GM18498 (cell line): Measurements from ENCODE around the gene BCL10.

Source experiments
- ATAC-seq: cut with Tn5 transposase; IDR thresholded peaks from one replicate; pipeline ENCODE4 v1.9.1; 2021; ENCODE audit warnings: mild to moderate bottlenecking, moderate library complexity; ENCODE audit not compliant: unreplicated experiment

Gene BCL10

DNA sequence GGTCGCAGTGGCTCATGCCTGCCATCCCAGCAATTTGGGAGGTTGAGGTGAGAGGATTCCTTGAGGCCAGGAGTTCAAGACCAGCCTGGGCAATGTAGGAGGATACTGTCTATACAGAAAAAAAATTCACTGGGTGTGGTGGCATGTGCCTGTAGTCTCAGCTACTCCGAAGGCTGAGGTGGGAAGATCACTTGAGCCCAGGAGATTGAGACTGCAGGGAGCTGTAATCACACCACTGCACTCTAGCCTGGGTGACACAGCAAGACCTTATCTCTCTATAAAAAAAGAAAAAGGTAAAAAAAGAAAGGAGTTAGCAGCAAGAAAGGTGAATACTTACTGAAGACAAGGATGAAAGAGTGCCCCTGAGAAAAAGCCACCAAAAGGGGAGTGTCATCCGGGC, 23.7 kb upstream of the BCL10 start:
- ATAC-seq, result no peak

GRCh38 chr1:85297855-85298629, 21.6 kb upstream of the BCL10 start:
- ATAC-seq, result peak; percentile 97

GRCh38 chr1:85297538-85297854, 21.1 kb upstream of the BCL10 start:
- no peak for ATAC-seq

GRCh38 chr1:85296980-85297379, 20.5 kb upstream of the BCL10 start:
- no peak for ATAC-seq

DNA sequence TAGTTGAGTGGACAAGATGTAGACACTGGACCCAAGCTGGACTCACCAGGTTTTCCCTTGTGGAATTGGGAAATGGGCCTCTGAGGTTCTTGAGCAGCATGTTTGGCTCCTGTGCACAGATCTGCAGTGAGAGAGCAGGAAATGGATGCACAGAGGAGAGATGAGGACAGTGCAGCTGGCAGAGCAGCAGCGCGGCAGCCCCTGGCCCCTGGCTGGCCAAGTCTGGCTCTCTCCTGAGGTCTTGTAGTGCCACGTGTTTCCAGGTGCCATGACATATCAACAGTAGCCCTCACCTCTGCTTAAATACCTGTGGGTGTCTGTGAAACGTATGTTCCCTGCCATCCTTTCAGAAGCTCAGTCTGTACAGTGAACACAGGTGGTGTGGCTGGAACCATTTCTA, 19.2 kb upstream of the BCL10 start:
- no peak for ATAC-seq

GRCh38 chr1:85295006-85295431, 18.6 kb upstream of the BCL10 start:
- no peak for ATAC-seq

- ATAC-seq, result no peak
These were observed 14.4 kb upstream of the BCL10 start for GRCh38 chr1:85290826-85291225.

DNA sequence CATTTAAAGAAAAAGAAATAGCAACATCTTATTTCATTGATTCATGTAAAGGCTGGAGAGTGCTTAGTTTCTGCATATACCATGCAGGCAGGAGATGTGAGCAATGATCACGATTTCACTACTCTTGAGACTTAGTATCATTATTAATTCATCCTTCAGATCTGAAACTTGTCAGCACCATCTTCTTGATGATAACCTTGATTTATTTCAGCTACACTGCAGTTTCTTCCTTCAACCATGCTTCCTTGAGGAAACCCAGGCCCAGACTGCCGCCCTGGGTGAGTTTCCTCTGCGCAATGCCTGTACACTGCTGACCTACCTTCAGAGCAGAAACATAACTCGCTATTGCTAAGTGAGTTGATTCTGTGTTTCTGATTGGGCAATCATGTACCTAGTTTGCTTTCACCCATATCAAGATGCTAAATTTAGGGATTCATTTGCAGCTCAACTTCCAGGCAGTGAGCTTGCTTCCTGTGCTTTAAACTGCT, 13.5 kb upstream of the BCL10 start:
- ATAC-seq, result no peak

GRCh38 chr1:85289207-85289847, 12.9 kb upstream of the BCL10 start:
- ATAC-seq, result no peak

DNA sequence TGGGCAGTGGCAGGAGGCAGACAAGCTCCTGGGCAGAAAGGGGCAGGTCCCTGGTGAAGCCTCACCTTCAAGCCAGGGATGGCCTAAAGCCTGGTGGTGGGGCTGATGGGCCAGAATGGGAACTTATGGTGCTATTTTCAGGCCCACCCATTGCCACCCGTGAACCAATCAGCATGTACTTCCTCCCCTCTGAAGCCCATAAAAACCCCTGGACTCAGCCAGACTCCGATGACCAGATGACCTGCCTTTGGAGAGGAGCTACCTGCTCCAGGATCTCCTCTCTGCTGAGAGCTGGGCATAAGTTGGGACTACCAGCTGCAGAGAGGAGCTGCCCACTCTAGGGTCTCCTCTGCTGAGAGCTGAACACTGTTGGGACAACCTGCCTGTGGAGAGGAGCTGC, 7.8 kb upstream of the BCL10 start:
- ATAC-seq, result no peak

DNA sequence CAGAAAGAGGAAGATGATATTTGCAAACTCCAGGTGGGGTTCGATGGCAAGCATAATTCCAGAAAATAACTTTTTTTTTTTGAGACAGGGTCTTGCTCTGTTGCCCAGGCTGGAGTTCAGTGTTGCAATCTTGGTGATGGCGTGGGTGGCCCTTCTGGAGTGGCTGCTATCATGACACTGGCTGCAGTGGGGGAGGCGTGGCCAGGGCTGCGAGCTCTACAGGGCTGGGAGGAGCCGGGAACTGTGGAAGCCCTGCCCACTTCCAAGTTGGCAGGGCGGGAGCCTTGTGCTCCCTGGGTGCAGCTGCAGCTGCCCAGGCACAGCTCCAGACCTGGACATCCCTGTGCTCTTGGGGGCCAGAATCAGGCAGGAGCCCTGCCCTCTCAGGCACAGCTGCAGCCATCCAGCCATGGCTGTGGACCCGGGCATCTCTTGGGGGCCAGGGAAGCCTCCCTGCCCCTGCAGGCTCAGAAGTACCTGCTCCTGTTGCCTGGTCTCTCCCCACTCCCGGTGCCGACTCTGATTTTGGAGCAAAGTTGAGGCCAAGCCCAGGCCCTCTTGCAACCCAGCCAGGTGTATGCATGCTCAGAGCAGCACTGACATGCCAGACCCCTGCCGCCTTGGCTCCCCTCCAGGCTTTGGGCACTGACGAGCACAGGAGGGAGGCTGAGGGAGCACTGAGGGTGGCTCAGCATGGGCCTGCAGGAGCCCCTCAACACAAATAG, 7.2 kb upstream of the BCL10 start:
- ATAC-seq, result no peak

- no peak for ATAC-seq
These were observed 6.0 kb upstream of the BCL10 start for GRCh38 chr1:85282424-85282823.

DNA sequence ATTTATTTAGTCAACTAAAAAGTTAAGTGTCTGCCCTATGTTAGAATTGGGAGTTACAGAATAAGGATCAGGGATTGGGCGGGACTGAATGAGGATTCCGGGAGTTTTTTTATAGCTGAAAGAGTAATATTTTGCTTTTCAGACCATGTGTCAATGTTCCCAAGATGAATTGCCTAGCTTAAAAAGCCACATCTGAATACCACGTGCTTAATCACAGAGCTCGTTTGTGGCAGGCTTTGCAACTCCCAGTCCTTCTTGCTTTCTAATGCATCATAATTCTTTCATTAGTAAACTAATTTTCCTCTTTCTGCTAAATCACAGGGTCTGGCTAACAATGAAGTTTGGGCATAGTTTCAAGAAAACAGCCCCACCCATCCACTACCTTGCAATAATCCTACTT, 4.2 kb upstream of the BCL10 start:
- no peak for ATAC-seq

DNA sequence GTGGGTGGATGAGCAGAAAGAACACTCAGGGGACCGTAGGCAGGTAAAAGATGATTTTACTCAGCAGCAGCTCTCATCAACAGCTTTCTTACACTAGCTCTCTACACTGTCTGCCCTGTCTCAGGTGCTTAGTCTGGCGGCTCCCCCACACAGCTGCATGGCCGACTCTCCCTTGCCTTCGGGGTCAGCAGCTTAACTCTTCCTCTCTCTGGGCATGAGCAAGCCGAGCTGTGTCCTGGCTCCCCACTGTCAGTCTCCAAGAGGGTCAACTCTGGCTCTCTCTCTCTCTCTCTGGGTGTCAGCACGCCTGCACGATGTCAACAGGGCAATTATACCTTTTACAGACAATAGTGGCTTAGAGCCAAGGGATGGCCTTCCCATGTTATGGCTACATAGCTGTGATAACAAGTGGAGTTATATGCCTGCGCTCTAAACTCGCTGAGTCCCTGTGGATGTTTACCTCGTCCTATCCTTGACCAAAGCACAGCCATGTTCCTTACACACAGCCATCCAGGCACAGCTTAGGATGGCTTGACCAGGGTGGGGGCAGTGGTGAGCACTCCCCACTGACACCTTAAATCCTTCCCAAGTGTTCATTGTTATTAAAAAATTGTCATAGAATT, 3.1 kb upstream of the BCL10 start:
- no peak for ATAC-seq

DNA sequence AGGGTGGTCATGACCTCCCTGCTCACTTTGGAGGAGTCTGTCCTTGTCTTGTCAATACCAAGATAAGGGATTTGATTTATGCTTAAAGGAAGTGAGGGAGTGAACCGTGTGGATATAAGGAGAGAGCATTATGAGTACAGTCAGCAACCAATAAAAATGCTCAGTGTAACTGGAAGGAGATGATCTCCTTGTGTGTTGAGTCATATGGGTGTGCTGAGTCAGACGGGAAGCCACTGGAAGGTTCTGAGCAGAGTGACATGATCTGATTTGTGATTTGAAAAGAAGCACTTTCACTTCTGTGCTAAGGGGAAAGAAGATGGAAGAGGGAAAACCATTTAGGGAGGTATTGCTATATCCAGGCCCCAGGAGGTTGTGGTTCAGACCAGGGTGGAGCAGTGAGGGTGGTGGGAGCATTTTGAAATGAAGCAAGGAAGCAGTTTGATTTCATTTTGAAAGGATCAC, 2.5 kb upstream of the BCL10 start:
- ATAC-seq, result no peak

- ATAC-seq, result no peak
These were observed 1.4 kb upstream of the BCL10 start for GRCh38 chr1:85277802-85278201.

DNA sequence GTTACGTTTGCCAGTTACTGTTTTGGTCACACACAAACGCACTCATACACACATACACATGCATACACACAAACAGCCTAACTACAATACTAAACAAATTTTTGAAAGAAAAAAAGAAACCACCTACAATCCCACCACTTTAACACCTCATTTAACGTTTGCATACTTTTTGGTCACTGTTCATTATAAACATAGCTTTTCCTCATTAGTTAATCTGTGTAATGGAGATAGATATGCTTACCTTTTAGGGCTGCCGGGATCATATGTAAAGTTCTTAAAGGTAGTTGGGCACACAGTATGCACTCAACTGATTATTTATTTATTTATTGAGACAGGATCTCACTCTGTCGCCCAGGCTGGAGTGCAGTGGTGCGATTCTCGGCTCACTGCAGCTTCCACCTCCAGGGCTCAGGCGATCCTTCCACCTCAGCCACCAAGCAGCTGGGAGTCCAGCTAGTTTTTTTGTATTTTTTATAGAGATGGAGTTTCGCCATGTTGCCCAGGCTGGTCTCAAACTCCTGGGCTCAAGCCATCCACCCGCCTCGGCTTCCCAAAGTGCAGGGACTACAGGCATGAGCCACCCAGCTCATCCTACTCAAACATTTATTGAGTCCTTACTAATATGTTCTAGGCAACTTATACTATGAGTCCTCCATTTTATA, 677 bp upstream of the BCL10 start:
- ATAC-seq, result no peak

GRCh38 chr1:85275701-85276214, 674 bp downstream of the BCL10 start:
- ATAC-seq, result no peak

- ATAC-seq, result no peak
These were observed 1.4 kb downstream of the BCL10 start for GRCh38 chr1:85274969-85275453.

GRCh38 chr1:85273397-85273796, 3.0 kb downstream of the BCL10 start:
- no peak for ATAC-seq
